SK-N-MC (cell line): Measurements from ENCODE around the gene KCNQ1.

Source experiments
- EZH2 ChIP-seq: fragments of 200-600 bp; sonication (generic); IDR thresholded peaks from one replicate; pipeline ENCODE4 v1.6.1; 2017; ENCODE audit warnings: antibody characterized with exemption
- POLR2AphosphoS5 ChIP-seq: IDR thresholded peaks from 2 replicates; pipeline ENCODE4 v1.6.1; 2012; ENCODE audit warnings: mild to moderate bottlenecking, low read depth, low read length, borderline replicate concordance

- no peak for TF ChIP-seq EZH2
- TF ChIP-seq POLR2AphosphoS5: no peak
Observed at GRCh38 chr11:2525941-2526807, 81.4 kb downstream of the KCNQ1 start.
